PFSK-1 (cell line): ENCODE measurements around the gene NEURL1B.

Source experiments
- FOXP2 ChIP-seq: optimal IDR thresholded peaks from 2 replicates; pipeline ENCODE3; 2011; ENCODE audit warnings: borderline replicate concordance, control low read depth, inconsistent platforms; ENCODE audit not compliant: insufficient read depth; ENCODE audit errors: extremely low read length, extremely low read depth
- POLR2AphosphoS5 ChIP-seq: IDR thresholded peaks from 2 replicates; pipeline ENCODE4 v1.6.1; 2012; ENCODE audit warnings: low read depth, mild to moderate bottlenecking, control low read depth, low read length, moderate library complexity
- TAF1 ChIP-seq: IDR thresholded peaks from 2 replicates; pipeline ENCODE4 v1.6.1; 2012; ENCODE audit warnings: low read length, control low read depth, borderline replicate concordance; ENCODE audit not compliant: insufficient read depth

DNA sequence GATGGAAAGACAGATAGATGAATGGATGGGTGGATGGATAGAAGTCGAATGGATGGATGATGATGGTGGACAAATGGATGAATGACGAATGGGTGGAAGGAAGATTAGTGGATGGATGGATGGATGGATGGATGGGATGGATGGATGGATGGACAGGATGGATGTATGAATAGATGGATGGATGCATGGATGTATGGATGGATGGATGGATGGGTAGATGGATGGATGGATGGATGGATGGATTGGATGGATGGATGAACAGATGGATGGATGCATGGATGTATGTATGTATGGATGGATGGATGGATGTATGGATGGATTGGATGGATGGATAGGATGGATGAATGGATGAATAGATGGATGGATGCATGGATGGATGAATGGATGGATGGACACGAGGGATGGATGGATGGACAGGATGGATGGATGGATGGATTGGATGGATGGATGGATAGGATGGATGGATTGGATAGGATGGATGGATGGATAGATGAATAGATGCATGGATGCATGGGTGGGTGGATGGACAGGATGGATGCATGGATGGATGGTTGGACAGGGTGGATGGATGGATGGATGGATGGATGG, 77.6 kb downstream of the NEURL1B start:
- TF ChIP-seq POLR2AphosphoS5 = no peak
- TF ChIP-seq FOXP2 = no peak
- TF ChIP-seq TAF1 = no peak
